ENCODE measurements around the gene CSMD2.

CSMD2 gene

DNA sequence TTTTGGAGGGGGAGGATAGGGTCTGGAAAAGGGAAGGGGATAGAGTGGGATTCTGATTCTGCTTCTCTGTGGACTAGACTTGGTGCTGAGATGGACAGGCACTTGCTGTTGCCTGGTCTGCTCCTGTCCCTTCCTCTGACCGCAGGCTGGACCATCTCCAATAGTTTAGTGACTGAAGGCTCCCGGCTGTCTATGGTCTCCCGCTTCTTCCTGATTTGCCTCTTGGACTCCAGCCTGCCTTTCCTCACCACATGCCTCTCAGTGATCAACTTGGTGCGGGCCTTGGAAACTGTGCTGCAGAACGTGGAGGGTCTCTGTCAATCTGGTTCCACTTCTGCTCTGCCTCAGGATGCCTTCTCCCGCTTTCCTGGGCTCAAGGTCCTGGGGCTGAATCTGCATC, 698.9 kb downstream of the CSMD2 start:
- TF ChIP-seq, protein P1, sequence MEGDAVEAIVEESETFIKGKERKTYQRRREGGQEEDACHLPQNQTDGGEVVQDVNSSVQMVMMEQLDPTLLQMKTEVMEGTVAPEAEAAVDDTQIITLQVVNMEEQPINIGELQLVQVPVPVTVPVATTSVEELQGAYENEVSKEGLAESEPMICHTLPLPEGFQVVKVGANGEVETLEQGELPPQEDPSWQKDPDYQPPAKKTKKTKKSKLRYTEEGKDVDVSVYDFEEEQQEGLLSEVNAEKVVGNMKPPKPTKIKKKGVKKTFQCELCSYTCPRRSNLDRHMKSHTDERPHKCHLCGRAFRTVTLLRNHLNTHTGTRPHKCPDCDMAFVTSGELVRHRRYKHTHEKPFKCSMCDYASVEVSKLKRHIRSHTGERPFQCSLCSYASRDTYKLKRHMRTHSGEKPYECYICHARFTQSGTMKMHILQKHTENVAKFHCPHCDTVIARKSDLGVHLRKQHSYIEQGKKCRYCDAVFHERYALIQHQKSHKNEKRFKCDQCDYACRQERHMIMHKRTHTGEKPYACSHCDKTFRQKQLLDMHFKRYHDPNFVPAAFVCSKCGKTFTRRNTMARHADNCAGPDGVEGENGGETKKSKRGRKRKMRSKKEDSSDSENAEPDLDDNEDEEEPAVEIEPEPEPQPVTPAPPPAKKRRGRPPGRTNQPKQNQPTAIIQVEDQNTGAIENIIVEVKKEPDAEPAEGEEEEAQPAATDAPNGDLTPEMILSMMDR (IDR thresholded peaks at IDR 0.05) = no peak
- H3K4me1 ChIP-seq (ENCODE audit: control insufficient read depth in 1 of 2, insufficient read depth in 1 of 2, low read depth in 1 of 2, low read length in 1 of 2) = no peaks in the 10 kb centered on the region
- no peaks in the 10 kb centered on the region for H3K9me3 ChIP-seq
- no peak overlapping the region for H3K4me3 ChIP-seq (ENCODE audit: low read depth in 1 of 2, low read length in 1 of 2)
- H3K36me3 ChIP-seq = no peaks in the 10 kb centered on the region
- H3K27ac ChIP-seq = no peak overlapping the region
- no peaks in the 10 kb centered on the region for H3K27me3 ChIP-seq

DNA sequence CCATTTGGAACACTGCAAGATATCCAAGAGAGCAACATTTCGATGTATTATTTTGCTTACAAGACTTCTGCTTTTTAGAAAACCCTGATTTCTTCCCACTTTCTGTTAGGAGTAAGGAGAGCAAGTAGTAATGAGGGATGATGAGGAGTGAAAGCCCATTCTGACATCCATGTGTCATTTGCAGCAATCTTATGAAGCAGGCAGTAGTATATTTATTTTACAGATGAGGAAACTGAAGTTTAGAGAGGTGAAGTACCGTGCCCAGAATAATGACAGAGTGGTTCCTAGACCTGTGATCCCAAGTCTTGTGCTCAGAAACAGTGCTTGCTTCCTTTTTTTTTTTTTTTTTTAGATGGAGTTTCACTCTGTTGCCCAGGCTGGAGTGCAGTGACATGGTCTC, 699.7 kb downstream of the CSMD2 start:
- Histone ChIP-seq H3K4me3 (ENCODE audit: low read depth in 1 of 2, low read length in 1 of 2) (no peak overlapping the region), H3K27ac (no peak overlapping the region), H3K27me3 (peaks cover 6% of the 10 kb centered on the region), H3K9me3 (no peaks in the 10 kb centered on the region), H3K4me1 (ENCODE audit: control insufficient read depth in 1 of 2, insufficient read depth in 1 of 2, low read depth in 1 of 2, low read length in 1 of 2) (no peaks in the 10 kb centered on the region), H3K36me3 (no peaks in the 10 kb centered on the region)
- TF ChIP-seq, protein P1 (IDR thresholded peaks at IDR 0.05) = no peak

GRCh38 chr1:33464552-33464951, 700.5 kb downstream of the CSMD2 start:
- H3K27me3 ChIP-seq = peaks cover 13% of the 10 kb centered on the region

More at GRCh38 chr1:33464552-33464951, 700.5 kb downstream of the CSMD2 start:
- TF ChIP-seq, protein P1 (IDR thresholded peaks at IDR 0.05) = no peak
- no peak overlapping the region for H3K4me3 ChIP-seq (ENCODE audit: low read depth in 1 of 2, low read length in 1 of 2)
- no peaks in the 10 kb centered on the region for H3K4me1 ChIP-seq (ENCODE audit: control insufficient read depth in 1 of 2, insufficient read depth in 1 of 2, low read depth in 1 of 2, low read length in 1 of 2)
- H3K9me3 ChIP-seq = no peaks in the 10 kb centered on the region
- H3K27ac ChIP-seq = no peak overlapping the region
- no peaks in the 10 kb centered on the region for H3K36me3 ChIP-seq

Measured in neutrophil (primary cell).